GM12892 (cell line): ENCODE measurements around the gene PTPRR.

Source experiments
- DNase-seq: peaks from one replicate; pipeline ENCODE4 v3.0.0; 2011; ENCODE audit not compliant: insufficient read length
- FAIRE-seq: peaks from 2 replicates; lab custom pipeline; 2011; peaks lifted over from hg19 to GRCh38; lab: Jason Lieb, UNC
- POLR2A ChIP-seq: IDR thresholded peaks from 2 replicates; pipeline ENCODE4 v1.6.1; 2011; ENCODE audit warnings: low read depth, low read length, control low read depth
- POLR2AphosphoS5 ChIP-seq: IDR thresholded peaks from 2 replicates; pipeline ENCODE4 v1.6.1; 2011; ENCODE audit warnings: low read depth, low read length, control low read depth
- TAF1 ChIP-seq: IDR thresholded peaks from 2 replicates; pipeline ENCODE4 v1.6.1; 2011; ENCODE audit warnings: low read depth, mild to moderate bottlenecking, control low read depth, low read length, borderline replicate concordance

PTPRR gene

GRCh38 chr12:70908978-70909377, 11.6 kb downstream of the PTPRR start:
- TF ChIP-seq TAF1 = no peak
- FAIRE-seq (no peak), DNase-seq (no peak)

- FAIRE-seq = no peak
- DNase-seq = no peak
- TF ChIP-seq TAF1 (no peak), POLR2AphosphoS5 (no peak), POLR2A (no peak)
Observed at GRCh38 chr12:70907412-70907811, 13.1 kb downstream of the PTPRR start.

GRCh38 chr12:70895956-70896355, 24.6 kb downstream of the PTPRR start:
- no peak for FAIRE-seq
- no peak for DNase-seq

GRCh38 chr12:70892593-70892992, 27.9 kb downstream of the PTPRR start:
- TF ChIP-seq POLR2A = no peak
- TF ChIP-seq TAF1 = no peak
- FAIRE-seq = no peak

More at GRCh38 chr12:70895956-70896355, 24.6 kb downstream of the PTPRR start:
- TF ChIP-seq TAF1 = no peak
- no peak for TF ChIP-seq POLR2AphosphoS5
- no peak for TF ChIP-seq POLR2A

GRCh38 chr12:70890895-70891832, 29.4 kb downstream of the PTPRR start:
- no peak for FAIRE-seq
- TF ChIP-seq TAF1 (no peak), POLR2A (no peak), POLR2AphosphoS5 (no peak)

More at GRCh38 chr12:70892593-70892992, 27.9 kb downstream of the PTPRR start:
- no peak for DNase-seq

GRCh38 chr12:70885956-70886355, 34.6 kb downstream of the PTPRR start:
- TF ChIP-seq POLR2AphosphoS5 (no peak), POLR2A (no peak), TAF1 (no peak)
- FAIRE-seq (no peak), DNase-seq (no peak)

More at GRCh38 chr12:70890895-70891832, 29.4 kb downstream of the PTPRR start:
- no peak for DNase-seq

- TF ChIP-seq TAF1 (no peak), POLR2AphosphoS5 (no peak), POLR2A (no peak)
- FAIRE-seq = no peak
Observed at GRCh38 chr12:70883855-70884254, 36.7 kb downstream of the PTPRR start.

GRCh38 chr12:70880744-70881143, 39.8 kb downstream of the PTPRR start:
- DNase-seq = no peak
- TF ChIP-seq POLR2A = no peak
- TF ChIP-seq TAF1 = no peak
- TF ChIP-seq POLR2AphosphoS5 = no peak
- FAIRE-seq = no peak

More at GRCh38 chr12:70883855-70884254, 36.7 kb downstream of the PTPRR start:
- no peak for DNase-seq

GRCh38 chr12:70876952-70877351, 43.6 kb downstream of the PTPRR start:
- FAIRE-seq = no peak
- no peak for TF ChIP-seq POLR2A
- TF ChIP-seq TAF1 = no peak
- TF ChIP-seq POLR2AphosphoS5 = no peak
- DNase-seq = no peak

- no peak for FAIRE-seq
- TF ChIP-seq POLR2AphosphoS5 (no peak), TAF1 (no peak), POLR2A (no peak)
- DNase-seq = no peak
Observed at GRCh38 chr12:70875628-70876027, 44.9 kb downstream of the PTPRR start.

- TF ChIP-seq TAF1 (no peak), POLR2A (no peak), POLR2AphosphoS5 (no peak)
- no peak for DNase-seq
- FAIRE-seq = no peak
Observed at GRCh38 chr12:70854881-70855568, 65.5 kb downstream of the PTPRR start.
